ENCODE results near the gene FERD3L. TPM values are rescaled to one million over a fixed set of nuclear protein-coding genes. Genes with fewer than 3 reads are reported as not detected.

The FERD3L gene, protein sequence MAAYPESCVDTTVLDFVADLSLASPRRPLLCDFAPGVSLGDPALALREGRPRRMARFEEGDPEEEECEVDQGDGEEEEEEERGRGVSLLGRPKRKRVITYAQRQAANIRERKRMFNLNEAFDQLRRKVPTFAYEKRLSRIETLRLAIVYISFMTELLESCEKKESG
- not detected in 2 replicates for total RNA-seq

DNA sequence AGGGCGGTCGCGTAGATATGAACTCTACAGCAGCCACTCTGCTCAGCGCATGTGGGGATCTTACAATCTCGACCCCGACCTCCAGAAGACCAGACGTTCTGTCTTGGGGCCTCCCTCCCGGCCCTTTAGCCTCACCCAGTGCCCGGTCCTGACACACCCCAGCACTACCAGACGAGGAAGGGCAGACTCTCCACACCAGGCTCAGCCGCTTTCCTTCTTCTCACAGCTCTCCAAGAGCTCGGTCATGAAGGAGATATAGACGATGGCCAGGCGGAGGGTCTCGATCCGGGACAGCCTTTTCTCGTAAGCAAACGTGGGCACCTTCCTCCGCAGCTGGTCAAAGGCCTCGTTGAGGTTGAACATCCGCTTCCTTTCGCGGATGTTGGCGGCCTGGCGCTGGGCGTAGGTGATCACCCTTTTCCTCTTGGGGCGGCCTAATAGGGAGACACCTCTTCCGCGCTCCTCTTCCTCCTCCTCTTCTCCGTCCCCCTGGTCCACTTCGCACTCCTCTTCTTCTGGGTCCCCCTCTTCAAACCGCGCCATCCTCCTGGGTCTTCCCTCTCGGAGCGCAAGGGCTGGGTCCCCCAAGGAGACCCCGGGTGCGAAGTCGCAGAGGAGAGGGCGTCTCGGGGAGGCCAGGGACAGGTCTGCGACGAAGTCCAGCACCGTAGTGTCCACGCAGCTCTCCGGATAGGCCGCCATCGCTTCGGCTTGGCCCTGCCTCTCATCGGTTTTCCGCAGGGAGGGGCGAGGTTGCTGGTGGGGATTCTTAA lies at the start of gene FERD3L:
TSS of gene FERD3L (minus strand) at position 761 of the 773 bp plus-strand sequence. CDS start at position 702, 59 bp downstream.

GRCh38 chr7:19117091-19117869 lies 27.9 kb downstream of the FERD3L start, which contains the start of gene TWIST1:
Gene TWIST1, minus strand, starts transcription at chr7:19117636. Its CDS starts 315 bp downstream, at chr7:19117321.

Other genes starting within 250 kb of the FERD3L start
- 1.1 and 4.6 TPM in 2 replicates for gene TWIST1, start 27.8 kb downstream of the FERD3L start, total RNA-seq